Thymus (tissue), 11 donors: ENCODE measurements around the gene FGD5. TPM values are rescaled to one million over a fixed set of nuclear protein-coding genes. Genes with fewer than 3 reads are reported as not detected.

Source experiments
- DNase-seq, 9 donors: peaks; one replicate each; pipeline ENCODE4 v3.0.0-alpha.2; 2013; ENCODE audit warnings: low spot score in 9 of 9, low read depth in 6 of 9, missing footprints in 1 of 9
- H3K27ac ChIP-seq, 2 donors: one replicate each; pipeline ENCODE4 v1.5.1; 2013; ENCODE audit warnings: control low read depth in 1 of 2, low read depth in 1 of 2, low read length in 1 of 2, mild to moderate bottlenecking in 1 of 2, moderate library complexity in 1 of 2
- H3K27me3 ChIP-seq, 2 donors: one replicate each; pipeline ENCODE4 v1.5.1; 2013; ENCODE audit warnings: low read length in 1 of 2; ENCODE audit not compliant: control insufficient read depth in 2 of 2, insufficient read depth in 1 of 2
- H3K36me3 ChIP-seq, 2 donors: one replicate each; pipeline ENCODE4 v1.5.1; 2013; ENCODE audit warnings: low read length in 1 of 2, mild to moderate bottlenecking in 1 of 2, moderate library complexity in 1 of 2; ENCODE audit not compliant: control insufficient read depth in 2 of 2, insufficient read depth in 2 of 2
- H3K4me1 ChIP-seq, 2 donors: one replicate each; pipeline ENCODE4 v1.5.1; 2013; ENCODE audit warnings: low read length in 2 of 2; ENCODE audit not compliant: control insufficient read depth in 2 of 2, insufficient read depth in 2 of 2
- H3K4me3 ChIP-seq, 2 donors: one replicate each; pipeline ENCODE4 v1.5.1; 2013; ENCODE audit warnings: low read length in 2 of 2, control low read depth in 1 of 2, mild to moderate bottlenecking in 1 of 2
- H3K9me3 ChIP-seq, 2 donors: one replicate each; pipeline ENCODE4 v1.5.1; 2013; ENCODE audit warnings: low read length in 1 of 2, mild to moderate bottlenecking in 1 of 2; ENCODE audit not compliant: control insufficient read depth in 2 of 2, insufficient read depth in 1 of 2
- WGBS: extraction: QIAGEN DNeasy Blood & Tissue Kit; methylation state at CpG from one replicate; pipeline ENCODE4 v1.1.7; 2013; 5-methylcytosine and 5-hydroxymethylcytosine counted together
- polyA plus RNA-seq: library from polyadenylated mRNA; stranded (reverse); fragments of 200-250 nt; gene quantifications from one replicate; pipeline ENCODE4 v1.2.3, GENCODE V29; 2013
- total RNA-seq: library from RNA; stranded (reverse); fragments of 120-200 nt; gene quantifications from one replicate; pipeline ENCODE4 v1.2.4, GENCODE V29; 2013
- donor health status: healthy.

The FGD5 gene
- total and polyA plus RNA-seq, 2 donors = 2.0 to 2.9 TPM

DNA sequence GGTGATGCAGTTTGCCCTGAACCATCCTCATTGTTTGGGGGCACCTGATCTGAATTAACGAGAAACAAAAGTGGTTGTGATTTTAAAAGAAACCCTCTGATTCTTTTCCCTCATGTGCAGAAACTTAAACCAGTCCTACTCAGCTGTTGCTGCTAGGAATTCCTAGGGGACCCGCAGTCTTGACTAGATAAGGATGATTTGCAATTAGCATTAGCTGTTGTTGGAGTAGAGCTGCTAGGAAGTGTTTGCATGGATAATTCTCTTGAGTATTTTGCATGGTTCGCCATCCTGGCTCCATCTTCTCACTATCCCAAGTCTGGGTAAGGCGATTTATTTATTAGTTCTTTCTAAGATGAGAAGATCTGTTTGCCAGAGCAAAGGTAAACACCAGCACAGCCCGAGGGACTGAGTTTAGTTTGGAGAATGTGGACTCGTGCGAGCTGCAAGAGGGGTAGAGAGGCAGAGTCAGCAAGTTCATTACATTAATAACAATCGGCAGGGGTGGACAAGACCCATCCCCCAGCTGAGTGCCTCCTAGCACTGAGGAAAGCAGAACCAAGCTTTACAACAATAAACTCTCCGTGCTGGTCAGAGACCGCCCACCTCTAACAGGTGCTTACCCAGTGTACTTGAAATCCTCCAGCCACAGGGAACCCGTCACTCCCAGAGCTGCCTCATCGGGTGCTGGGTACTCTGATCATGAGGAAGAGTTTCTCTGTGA, 4.1 kb downstream of the FGD5 start:
- DNase-seq = no peak
- H3K4me1 ChIP-seq = no peaks in the 10 kb centered on the region
- no peaks in the 10 kb centered on the region for H3K9me3 ChIP-seq
- 60% methylated on average over 12 of the region's 12 CpGs for WGBS
- H3K4me3 ChIP-seq = no peak overlapping the region
- peaks cover 0 to 12% of the 10 kb centered on the region in 2 donors for H3K27me3 ChIP-seq
- no peaks in the 10 kb centered on the region for H3K36me3 ChIP-seq
- H3K27ac ChIP-seq = no peak overlapping the region

DNA sequence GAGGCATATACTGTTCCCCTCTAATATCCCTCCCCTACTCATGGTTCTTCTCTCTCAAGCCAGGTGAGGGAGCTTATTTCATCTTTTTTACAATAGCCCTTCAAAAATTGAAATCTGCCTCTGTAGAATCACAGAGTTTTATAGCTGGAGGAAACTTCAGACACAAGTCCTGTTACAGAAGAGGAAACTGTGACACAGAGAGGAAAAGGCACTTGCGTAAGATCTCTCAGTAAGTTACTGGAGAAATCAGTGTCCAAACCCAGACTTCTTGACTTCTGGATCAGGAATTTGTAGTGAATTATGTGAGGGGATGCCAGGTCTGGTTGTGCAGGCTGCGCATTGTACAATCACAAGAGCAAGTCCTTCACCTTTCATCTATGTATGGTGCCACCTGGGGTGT, 4.6 kb downstream of the FGD5 start:
- Histone ChIP-seq H3K36me3 (no peaks in the 10 kb centered on the region), H3K4me1 (no peaks in the 10 kb centered on the region), H3K4me3 (no peak overlapping the region), H3K9me3 (no peaks in the 10 kb centered on the region), H3K27ac (no peak overlapping the region), H3K27me3 (peaks cover 0 to 12% of the 10 kb centered on the region in 2 donors)
- WGBS = over 99% methylated on average over 2 of the region's 2 CpGs
- no peak for DNase-seq

DNA sequence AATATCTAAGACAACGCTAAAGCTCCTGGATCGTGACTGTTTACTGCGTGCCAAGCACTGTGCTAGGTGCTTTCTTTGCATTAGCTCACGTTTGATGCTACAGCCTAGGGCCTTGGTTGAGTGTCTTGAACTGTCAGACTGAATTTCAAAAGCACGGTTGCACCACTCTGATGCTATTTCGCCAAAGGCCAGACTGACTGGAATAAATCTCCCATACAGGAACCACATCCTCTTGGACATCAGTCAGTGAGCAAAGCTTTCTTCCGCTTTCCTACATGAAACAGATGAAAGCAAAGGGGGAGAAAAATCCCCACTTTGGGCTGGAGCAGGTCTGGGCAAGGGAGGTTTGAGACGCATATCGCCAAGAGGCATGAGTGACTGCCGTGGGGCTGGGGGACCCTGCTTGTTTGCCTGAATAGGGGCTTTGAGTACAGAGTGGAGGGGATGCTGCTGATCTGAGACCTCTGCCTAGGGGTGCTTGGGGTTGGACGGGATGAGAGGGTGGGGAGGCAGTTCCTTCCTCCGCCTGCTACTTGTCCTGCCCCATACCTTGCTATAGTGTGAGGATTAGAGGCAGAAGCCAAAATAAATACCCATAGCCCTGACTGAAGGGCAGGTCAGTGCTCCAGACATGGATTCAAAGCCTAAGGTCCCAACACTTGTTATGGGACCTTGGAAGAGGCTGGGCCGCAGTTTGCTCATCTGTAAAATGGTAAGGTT, 5.3 kb downstream of the FGD5 start:
- no peak for DNase-seq
- WGBS = 92% methylated on average over 13 of the region's 13 CpGs
- Histone ChIP-seq H3K4me1 (no peaks in the 10 kb centered on the region), H3K9me3 (no peaks in the 10 kb centered on the region), H3K27ac (no peak overlapping the region), H3K4me3 (no peak overlapping the region), H3K27me3 (peaks cover 0 to 12% of the 10 kb centered on the region in 2 donors), H3K36me3 (no peaks in the 10 kb centered on the region)

DNA sequence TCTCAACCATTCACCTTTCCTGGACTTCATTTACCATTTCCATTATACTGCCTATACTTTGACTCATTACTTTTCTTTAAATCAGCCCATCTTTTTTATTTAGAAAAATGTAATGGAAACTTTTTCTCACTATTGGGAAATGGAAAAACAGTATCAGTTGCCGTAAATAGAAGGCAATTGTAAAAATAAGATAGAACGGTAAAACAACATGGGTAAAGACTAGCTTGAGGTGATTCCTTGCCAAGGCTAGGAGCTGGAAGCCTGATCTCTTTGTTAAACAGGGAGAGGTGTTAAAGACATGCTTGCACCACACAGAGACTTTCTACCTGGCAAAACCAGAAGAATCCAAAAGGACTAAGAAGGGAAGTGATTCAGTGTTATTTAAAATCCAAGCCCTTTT, 5.9 kb downstream of the FGD5 start:
- H3K4me1 ChIP-seq = no peaks in the 10 kb centered on the region
- peaks cover 0 to 12% of the 10 kb centered on the region in 2 donors for H3K27me3 ChIP-seq
- WGBS = 95% methylated on average over 2 of the region's 2 CpGs
- H3K9me3 ChIP-seq = no peaks in the 10 kb centered on the region
- H3K4me3 ChIP-seq = no peak overlapping the region
- H3K27ac ChIP-seq = no peak overlapping the region
- H3K36me3 ChIP-seq = no peaks in the 10 kb centered on the region
- no peak for DNase-seq

DNA sequence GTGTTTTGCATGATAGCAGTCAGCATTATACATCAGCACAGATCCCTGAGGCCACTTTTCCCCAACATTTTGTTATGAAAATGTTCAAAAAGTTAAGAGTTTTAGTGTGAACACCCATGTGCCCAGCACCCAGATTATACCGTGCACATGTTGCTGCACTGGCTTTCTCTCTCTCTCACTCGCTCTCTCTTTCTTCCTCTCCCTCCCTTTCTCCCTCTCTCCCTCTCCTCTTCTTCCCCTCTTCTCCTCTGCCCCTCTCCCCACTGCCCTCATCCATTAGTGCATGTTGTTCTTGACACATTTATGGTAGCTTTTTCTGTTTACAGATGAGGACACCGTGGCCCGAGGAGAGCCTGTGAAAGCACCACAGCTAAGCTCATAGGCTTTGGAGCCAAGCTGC, 7.3 kb downstream of the FGD5 start:
- Histone ChIP-seq H3K4me1 (no peaks in the 10 kb centered on the region), H3K27ac (no peak overlapping the region), H3K9me3 (no peaks in the 10 kb centered on the region), H3K27me3 (peaks cover 0 to 12% of the 10 kb centered on the region in 2 donors), H3K4me3 (no peak overlapping the region), H3K36me3 (no peaks in the 10 kb centered on the region)
- DNase-seq = no peak
- 95% methylated on average over 4 of the region's 4 CpGs for WGBS

DNA sequence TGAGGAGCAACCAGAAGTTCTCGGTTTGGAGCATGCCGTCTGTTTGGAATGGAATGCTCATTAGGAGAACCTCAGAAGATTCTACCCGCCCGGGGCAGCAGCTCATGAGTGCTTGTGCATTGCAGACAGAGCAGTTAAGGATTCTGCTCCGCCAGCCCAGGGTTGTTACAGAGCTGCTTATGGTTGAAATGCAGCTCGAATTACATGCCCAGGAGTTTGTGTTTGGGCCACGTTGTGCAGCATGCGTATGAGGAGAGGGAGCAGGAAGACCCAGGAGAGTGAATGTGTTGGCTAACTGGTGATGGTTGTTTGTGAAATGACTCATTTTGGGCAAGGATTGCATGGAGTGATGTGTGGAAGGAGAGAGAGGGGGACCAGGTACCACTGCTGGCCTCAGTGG, 9.0 kb downstream of the FGD5 start:
- Histone ChIP-seq H3K4me3 (no peak overlapping the region), H3K36me3 (no peaks in the 10 kb centered on the region), H3K27ac (no peak overlapping the region), H3K4me1 (peaks cover 0 to 15% of the 10 kb centered on the region in 2 donors), H3K27me3 (peaks cover 0 to 11% of the 10 kb centered on the region in 2 donors), H3K9me3 (no peaks in the 10 kb centered on the region)
- WGBS = 92% methylated on average over 8 of the region's 8 CpGs
- DNase-seq = no peak

DNA sequence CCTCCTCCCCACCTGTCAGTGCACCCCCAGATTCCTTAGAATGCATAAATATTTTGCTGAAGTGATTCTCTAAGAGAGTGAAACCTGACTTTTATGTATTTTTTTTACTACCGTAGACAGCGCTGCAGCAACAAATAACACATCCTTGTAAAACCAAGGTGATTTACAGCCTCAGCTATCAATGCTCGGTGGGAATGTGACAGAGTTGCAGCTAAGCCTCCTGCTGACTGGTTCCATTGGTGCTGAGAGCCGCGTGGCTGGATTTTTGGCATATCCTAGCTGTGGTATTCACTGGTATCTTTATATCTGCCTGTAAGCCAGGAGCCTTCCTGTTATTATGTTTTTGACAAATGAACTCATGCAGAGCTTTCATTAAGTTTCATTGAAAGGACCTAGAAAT, 11.0 kb downstream of the FGD5 start:
- 77% methylated on average over 5 of the region's 5 CpGs for WGBS
- Histone ChIP-seq H3K4me3 (no peak overlapping the region), H3K36me3 (no peaks in the 10 kb centered on the region), H3K27me3 (no peaks in the 10 kb centered on the region), H3K4me1 (peaks cover 0 to 15% of the 10 kb centered on the region in 2 donors), H3K27ac (no peak overlapping the region), H3K9me3 (no peaks in the 10 kb centered on the region)
- no peak for DNase-seq

DNA sequence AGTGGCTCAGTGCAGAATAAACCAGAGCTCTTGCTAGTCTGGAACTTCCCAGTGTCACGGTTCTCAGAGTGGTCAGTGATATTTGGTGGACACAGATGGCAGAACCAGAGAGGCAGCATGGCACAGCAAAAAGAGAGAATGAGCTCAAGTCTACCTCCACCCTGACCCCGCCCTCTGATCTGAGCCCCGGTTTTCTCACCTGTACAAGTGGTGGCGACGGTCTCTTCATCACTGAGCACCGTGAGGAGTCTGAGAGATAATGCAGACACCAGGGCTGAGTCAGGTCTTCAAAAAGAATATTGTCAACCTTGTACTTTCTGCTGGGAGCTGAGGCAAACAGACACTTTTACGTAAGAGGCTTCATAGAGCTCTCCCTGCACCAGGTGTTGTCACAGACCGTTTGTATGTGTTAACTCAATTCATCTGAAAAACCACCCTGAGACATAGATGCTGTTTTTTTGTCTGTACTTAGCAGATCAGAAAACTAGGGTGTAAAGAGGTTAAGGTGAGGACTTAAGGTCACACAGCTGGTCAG, 13.2 kb downstream of the FGD5 start:
- peaks cover 0 to 15% of the 10 kb centered on the region in 2 donors for H3K4me1 ChIP-seq
- H3K27ac ChIP-seq = peak overlapping the region in 1 of 2 donors; percentile 20
- no peak overlapping the region for H3K4me3 ChIP-seq
- 78% methylated on average over 8 of the region's 8 CpGs for WGBS
- peak in 6 of 9 donors; percentile 7 to 74 (median 42) for DNase-seq
- no peaks in the 10 kb centered on the region for H3K36me3 ChIP-seq
- no peaks in the 10 kb centered on the region for H3K9me3 ChIP-seq
- H3K27me3 ChIP-seq = no peaks in the 10 kb centered on the region

DNA sequence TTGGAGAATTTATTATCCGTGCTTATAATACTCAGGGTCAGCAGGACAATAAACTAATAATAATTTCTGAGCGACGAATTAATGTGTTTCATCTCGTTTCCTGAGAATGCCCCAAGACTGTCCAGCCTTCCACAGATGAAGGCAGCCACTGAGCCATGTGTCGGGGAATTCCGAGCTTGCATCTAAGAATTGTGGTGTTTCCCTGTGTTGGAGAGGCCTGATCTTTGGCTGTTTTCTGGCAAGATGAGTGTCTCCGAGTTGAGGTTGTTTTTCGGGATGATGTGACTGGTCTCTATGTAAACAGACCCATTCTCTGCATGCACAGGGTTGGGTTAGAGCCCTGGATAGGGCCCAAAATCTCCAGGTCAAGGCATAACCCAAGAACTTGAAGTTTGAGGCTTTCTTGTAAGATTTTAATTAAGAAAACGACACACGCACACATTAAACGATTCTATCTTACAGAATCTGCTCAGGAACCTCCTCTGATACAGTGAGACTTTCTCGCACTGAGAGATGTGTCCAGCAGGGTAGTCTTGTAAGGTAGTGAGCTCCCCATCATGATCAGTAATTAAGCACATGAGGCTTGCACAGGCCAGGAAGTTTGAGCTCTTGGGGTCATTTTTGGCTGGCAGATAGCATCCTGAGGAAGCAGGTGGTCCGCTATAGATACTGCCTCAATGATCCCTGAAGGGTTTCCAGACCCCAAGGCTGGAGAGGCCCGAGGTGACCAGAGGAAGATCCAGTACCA, 14.4 kb downstream of the FGD5 start:
- Histone ChIP-seq H3K4me1 (peaks cover 0 to 15% of the 10 kb centered on the region in 2 donors), H3K9me3 (no peaks in the 10 kb centered on the region), H3K27me3 (no peaks in the 10 kb centered on the region), H3K36me3 (no peaks in the 10 kb centered on the region), H3K27ac (no peak overlapping the region), H3K4me3 (no peak overlapping the region)
- 95% methylated on average over 14 of the region's 14 CpGs for WGBS
- no peak for DNase-seq
